SK-N-SH (cell line): Measurements from ENCODE around the gene OR1N2. TPM values are rescaled to one million over a fixed set of nuclear protein-coding genes. Genes with fewer than 3 reads are reported as not detected.

ENCODE experiments used
- CTCF ChIA-PET: fragments of 300-600, 350-600 bp; formaldehyde crosslinking; extraction: SDS; loops from one replicate; lab custom pipeline; 2021; lab: Yijun Ruan, JAX
- POLR2A ChIA-PET: fragments of 350-600 bp; sonication (Branson Sonifier 250); formaldehyde crosslinking; extraction: SDS; loops from one replicate; lab custom pipeline; 2020; ENCODE audit warnings: antibody characterized with exemption, inconsistent platforms; lab: Yijun Ruan, JAX
- DNase-seq: peaks from one replicate; pipeline ENCODE4 v3.0.0; 2012
- H2AFZ ChIP-seq: fragments of 200-600 bp; sonication (generic); 2 replicates; pipeline ENCODE4 v1.8.1; 2016; ENCODE audit warnings: antibody characterized with exemption, mild to moderate bottlenecking, low read depth
- H3F3A ChIP-seq: fragments of 200-600 bp; sonication (generic); replicated peaks from 2 replicates; pipeline ENCODE3; 2016; ENCODE audit warnings: antibody characterized with exemption, mild to moderate bottlenecking; ENCODE audit not compliant: insufficient read depth
- H3K27ac ChIP-seq, 2 experiments: fragments of 200-500 bp in 1 of 2; fragments of 200-600 bp in 1 of 2; sonication (Bioruptor generic) in 1 of 2; sonication (generic), shearing (Covaris generic) in 1 of 2; 2 replicates each; pipeline versions ENCODE4 v1.5.1 to v1.6.1; 2014 to 2016; ENCODE audit warnings: low read depth in 2 of 2, inconsistent platforms in 1 of 2, low read length in 1 of 2, mild to moderate bottlenecking in 1 of 2, mixed read lengths in 1 of 2
- H3K27me3 ChIP-seq: fragments of 200-600 bp; sonication (generic), shearing (Covaris generic); 2 replicates; pipeline ENCODE4 v1.6.1; 2016; ENCODE audit warnings: mixed run types; ENCODE audit not compliant: insufficient read depth
- H3K36me3 ChIP-seq, 2 experiments: fragments of 200-500 bp in 1 of 2; fragments of 200-600 bp in 1 of 2; sonication (Bioruptor generic) in 1 of 2; sonication (generic) in 1 of 2; replicated peaks in 1 of 2; 2 replicates each; pipeline versions ENCODE3 to v1.5.1; 2014 to 2016; ENCODE audit warnings: low read length in 1 of 2, mild to moderate bottlenecking in 1 of 2; ENCODE audit not compliant: insufficient read depth in 2 of 2, control insufficient read depth in 1 of 2
- H3K4me1 ChIP-seq, 2 experiments: fragments of 200-500 bp in 1 of 2; fragments of 200-600 bp in 1 of 2; sonication (Bioruptor generic) in 1 of 2; sonication (generic), shearing (Covaris generic) in 1 of 2; 2 replicates each; pipeline versions ENCODE4 v1.5.1 to v1.6.1; 2014 to 2016; ENCODE audit warnings: low read depth in 1 of 2, low read length in 1 of 2, mixed run types in 1 of 2; ENCODE audit not compliant: insufficient read depth in 2 of 2, control insufficient read depth in 1 of 2
- H3K4me2 ChIP-seq: fragments of 200-600 bp; sonication (generic), shearing (Covaris generic); 2 replicates; pipeline ENCODE4 v1.6.1; 2017; ENCODE audit warnings: mixed run types
- H3K4me3 ChIP-seq, 2 experiments: fragments of 200-500 bp in 1 of 2; fragments of 200-600 bp in 1 of 2; sonication (Bioruptor generic) in 1 of 2; sonication (generic), shearing (Covaris generic) in 1 of 2; 2 replicates each; pipeline versions ENCODE4 v1.5.1 to v1.8.1; 2014 to 2016; ENCODE audit warnings: low read depth in 2 of 2, inconsistent platforms in 1 of 2, low read length in 1 of 2, mild to moderate bottlenecking in 1 of 2, mixed read lengths in 1 of 2, moderate library complexity in 1 of 2
- H3K79me2 ChIP-seq: fragments of 200-600 bp; sonication (generic); 2 replicates; pipeline ENCODE4 v1.8.1; 2017; ENCODE audit warnings: mild to moderate bottlenecking; ENCODE audit not compliant: insufficient read depth
- H3K9ac ChIP-seq: fragments of 200-600 bp; sonication (generic); 2 replicates; pipeline ENCODE4 v1.6.1; 2017; ENCODE audit warnings: mixed run types
- H3K9me2 ChIP-seq: fragments of 200-600 bp; sonication (generic); 2 replicates; pipeline ENCODE4 v1.6.1; 2017; ENCODE audit warnings: mixed run types
- H3K9me3 ChIP-seq: fragments of 200-600 bp; sonication (generic); 2 replicates; pipeline ENCODE4 v1.6.1; 2017; ENCODE audit warnings: mixed run types, mild to moderate bottlenecking, moderate library complexity
- H4K20me1 ChIP-seq: fragments of 200-600 bp; sonication (generic); 2 replicates; pipeline ENCODE4 v1.6.1; 2017; ENCODE audit warnings: mild to moderate bottlenecking, mixed run types; ENCODE audit not compliant: insufficient read depth
- CHD2 ChIP-seq: fragments of 150-350 bp; IDR thresholded peaks from 2 replicates; pipeline ENCODE4 v1.6.1; 2018; ENCODE audit warnings: low read length; ENCODE audit not compliant: partially characterized antibody
- ELF1 ChIP-seq: IDR thresholded peaks from 2 replicates; pipeline ENCODE4 v1.4.0; 2012
- EZH2phosphoT487 ChIP-seq: fragments of 200-600 bp; sonication (generic); IDR thresholded peaks from 2 replicates; pipeline ENCODE4 v1.6.1; 2017; ENCODE audit warnings: low read depth, mixed run types, mild to moderate bottlenecking, antibody characterized with exemption, moderate library complexity, borderline replicate concordance
- FOSL2 ChIP-seq: IDR thresholded peaks from 2 replicates; pipeline ENCODE4 v1.4.0; 2012; ENCODE audit warnings: low read depth, mild to moderate bottlenecking, moderate library complexity, borderline replicate concordance
- FOXM1 ChIP-seq: IDR thresholded peaks from 2 replicates; pipeline ENCODE4 v1.4.0; 2012; ENCODE audit warnings: low read depth, mild to moderate bottlenecking
- GABPA ChIP-seq: IDR thresholded peaks from 2 replicates; pipeline ENCODE4 v1.4.0; 2012; ENCODE audit warnings: low read depth, mild to moderate bottlenecking
- GATA2 ChIP-seq: sonication (generic); formaldehyde crosslinking; IDR thresholded peaks from 2 replicates; pipeline ENCODE4 v1.5.0; 2020; ENCODE audit warnings: mild to moderate bottlenecking, missing genetic modification reagents
- IRF3 ChIP-seq: fragments of 150-350 bp; IDR thresholded peaks from 2 replicates; pipeline ENCODE4 v1.6.1; 2016; ENCODE audit warnings: mild to moderate bottlenecking, low read depth, low read length
- MAX ChIP-seq: IDR thresholded peaks from 2 replicates; pipeline ENCODE4 v1.4.0; 2012; ENCODE audit warnings: low read depth
- MXI1 ChIP-seq: IDR thresholded peaks from 2 replicates; pipeline ENCODE4 v1.6.1; 2012; ENCODE audit warnings: mild to moderate bottlenecking, low read depth, low read length, improper control_type of control experiment
- NFIC ChIP-seq: IDR thresholded peaks from 2 replicates; pipeline ENCODE4 v1.4.0; 2012; ENCODE audit warnings: borderline replicate concordance
- NRF1 ChIP-seq: IDR thresholded peaks from 2 replicates; pipeline ENCODE4 v1.6.1; 2012; ENCODE audit warnings: low read depth, mild to moderate bottlenecking, low read length
- PBX3 ChIP-seq: IDR thresholded peaks from 2 replicates; pipeline ENCODE4; 2012
- POLR2AphosphoS5 ChIP-seq: IDR thresholded peaks from 2 replicates; pipeline ENCODE4 v1.6.1; 2012; ENCODE audit warnings: low read depth, low read length
- RCOR1 ChIP-seq: fragments of 150-350 bp; IDR thresholded peaks from 2 replicates; pipeline ENCODE4 v1.6.1; 2017; ENCODE audit warnings: antibody characterized with exemption, low read length
- RFX5 ChIP-seq: IDR thresholded peaks from 2 replicates; pipeline ENCODE4 v1.6.1; 2012; ENCODE audit warnings: mild to moderate bottlenecking, improper control_type of control experiment, low read length
- RXRA ChIP-seq: IDR thresholded peaks from 2 replicates; pipeline ENCODE4 v1.4.0; 2012; ENCODE audit warnings: low read depth, mild to moderate bottlenecking, borderline replicate concordance
- SIN3A ChIP-seq: IDR thresholded peaks from 2 replicates; pipeline ENCODE4 v1.6.1; 2012; ENCODE audit warnings: low read depth, mild to moderate bottlenecking, low read length, moderate library complexity, borderline replicate concordance
- SMC3 ChIP-seq: IDR thresholded peaks from 2 replicates; pipeline ENCODE4 v1.6.1; 2012; ENCODE audit warnings: low read depth, low read length, improper control_type of control experiment
- TAF1 ChIP-seq: IDR thresholded peaks from 2 replicates; pipeline ENCODE4 v1.6.1; 2012; ENCODE audit warnings: low read depth, mild to moderate bottlenecking, low read length, moderate library complexity, borderline replicate concordance
- TCF12 ChIP-seq: IDR thresholded peaks from 2 replicates; pipeline ENCODE4 v1.4.0; 2012
- USF1 ChIP-seq: IDR thresholded peaks from 2 replicates; pipeline ENCODE4 v1.4.0; 2012; ENCODE audit warnings: low read depth, borderline replicate concordance
- ZBTB33 ChIP-seq: IDR thresholded peaks from 2 replicates; pipeline ENCODE4 v1.4.0; 2012; ENCODE audit warnings: low read depth, borderline replicate concordance
- WGBS: methylation state at CpG from one replicate; pipeline ENCODE4 v1.1.6; 2017; ENCODE audit warnings: low lambda C conversion rate; 5-methylcytosine and 5-hydroxymethylcytosine counted together
- polyA plus RNA-seq, 3 experiments: library from polyadenylated mRNA; depleted of rRNA; stranded (reverse); fragments of >200 nt; gene quantifications; 2 replicates each; pipeline ENCODE4 v1.2.3, GENCODE V29; 2012

Gene OR1N2
- polyA plus RNA-seq, 1 of the 3 experiments (the other 2 are of a cell fraction) = not detected

- Histone ChIP-seq H4K20me1 (no peaks in the 10 kb centered on the region), H3K36me3 (no peaks in the 10 kb centered on the region), H3K4me2 (no peak overlapping the region), H3K79me2 (no peaks in the 10 kb centered on the region), H2AFZ (no peak overlapping the region), H3K27me3 (no peaks in the 10 kb centered on the region), H3K4me3 (no peak overlapping the region), H3F3A (no peaks in the 10 kb centered on the region), H3K27ac (no peak overlapping the region), H3K9ac (no peak overlapping the region), H3K4me1 (no peaks in the 10 kb centered on the region), H3K9me2 (no peaks in the 10 kb centered on the region), H3K9me3 (no peaks in the 10 kb centered on the region)
- 23% methylated on average over 6 of the region's 9 CpGs for WGBS
- CTCF ChIA-PET = interaction anchor here (1.0 kb wide), 1 partner anchor 98 kb away, joined by 3 read pairs; no protein-coding TSS in a partner anchor
- TF ChIP-seq PBX3 (no peak), NRF1 (no peak), RFX5 (no peak), ELF1 (no peak), CHD2 (no peak), RCOR1 (no peak), FOSL2 (no peak), NFIC (no peak), SMC3 (no peak), FOXM1 (no peak), ZBTB33 (no peak), USF1 (no peak), MAX (no peak), GABPA (no peak)
- POLR2A ChIA-PET = no interaction called here
- DNase-seq = no peak
Observed at GRCh38 chr9:122562134-122562760, 9.3 kb downstream of the OR1N2 start.

- POLR2A ChIA-PET = no interaction called here
- DNase-seq = no peak
- CTCF ChIA-PET = no interaction called here
Observed at GRCh38 chr9:122567901-122568300, 15.0 kb downstream of the OR1N2 start.

More at GRCh38 chr9:122567901-122568300, 15.0 kb downstream of the OR1N2 start:
- Histone ChIP-seq H3K36me3 (no peaks in the 10 kb centered on the region), H3K9me2 (no peaks in the 10 kb centered on the region), H3K4me2 (no peak overlapping the region), H3K79me2 (no peaks in the 10 kb centered on the region), H3F3A (no peaks in the 10 kb centered on the region), H3K9me3 (no peaks in the 10 kb centered on the region), H2AFZ (no peak overlapping the region), H3K4me3 (no peak overlapping the region), H3K27me3 (no peaks in the 10 kb centered on the region), H3K27ac (no peak overlapping the region), H3K4me1 (no peaks in the 10 kb centered on the region), H3K9ac (no peak overlapping the region), H4K20me1 (no peaks in the 10 kb centered on the region)
- whole genome bisulfite sequencing = 17% methylated on average over 4 of the region's 4 CpGs
- TF ChIP-seq CHD2 (no peak), SIN3A (no peak), POLR2AphosphoS5 (no peak), TCF12 (no peak), RXRA (no peak), PBX3 (no peak), GATA2 (CRISPR knock-in tag) (no peak), IRF3 (no peak), NRF1 (no peak), MXI1 (no peak), TAF1 (no peak), EZH2phosphoT487 (no peak)
